Body of pancreas (tissue), 4 donors: ENCODE results near the gene ZXDC. TPM values are rescaled to one million over a fixed set of nuclear protein-coding genes. Genes with fewer than 3 reads are reported as not detected.
A peak's percentile ranks its signal among the peaks of the same experiment; 100 is the strongest.

Source experiments
- ATAC-seq: fragments of 150-250 bp; one replicate; pipeline ENCODE4 v1.9.1; 2016
- DNase-seq, 4 donors: peaks; one replicate each; pipeline ENCODE4 v3.0.0-alpha.2; 2019
- H3K27ac ChIP-seq, 4 donors: fragments of 200-600 bp; sonication (generic); 1 replicate in 3 of 4; 2 replicates in 1 of 4; pipeline versions ENCODE4 v1.5.1 to v1.6.1; 2016 to 2019; ENCODE audit warnings: mild to moderate bottlenecking in 1 of 4, mixed read lengths in 1 of 4, moderate library complexity in 1 of 4
- H3K27me3 ChIP-seq, 2 donors: fragments of 200-600 bp; sonication (generic); one replicate each; pipeline ENCODE4 v1.6.0; 2016; ENCODE audit warnings: mild to moderate bottlenecking in 1 of 2
- H3K36me3 ChIP-seq, 2 donors: fragments of 200-600 bp; sonication (generic); replicated peaks in 1 of 2; 2 replicates each; pipeline ENCODE4 v1.5.1; 2016; ENCODE audit warnings: low read depth in 2 of 2; ENCODE audit not compliant: insufficient read depth in 1 of 2
- H3K4me1 ChIP-seq: fragments of 200-600 bp; sonication (generic); one replicate; pipeline ENCODE4 v1.6.0; 2016
- H3K4me3 ChIP-seq, 2 donors: fragments of 200-600 bp; sonication (generic); 1 replicate in 1 of 2; 2 replicates in 1 of 2; pipeline ENCODE4 v1.5.1; 2016 to 2019
- H3K9me3 ChIP-seq, 3 donors: fragments of 200-600 bp; sonication (generic); 1 replicate in 2 of 3; 2 replicates in 1 of 3; pipeline ENCODE4 v1.5.1; 2016
- POLR2A ChIP-seq, 3 donors: fragments of 450-650 bp; IDR thresholded peaks; one replicate each; pipeline ENCODE4 v1.6.1; 2016; ENCODE audit warnings: antibody characterized with exemption in 3 of 3, mild to moderate bottlenecking in 2 of 3
- WGBS, 2 donors: methylation state at CpG; one replicate each; pipeline ENCODE4 v1.1.5; 2017; 5-methylcytosine and 5-hydroxymethylcytosine counted together
- intact Hi-C: fragments of 100-400 bp; cut with DNase I; formaldehyde crosslinking; loops from one replicate; pipeline ENCODE4 v1.15.1; 2023
- total RNA-seq, 2 donors: library from RNA; depleted of rRNA; stranded (reverse); fragments of >200 nt; gene quantifications; one replicate each; pipeline ENCODE4 v1.1.0, GENCODE V29; 2016
- TF ChIP-seq, protein P1 (sequence below), 7 experiments: fragments of 450-650 bp in 4 of 7; fragments of 200-600 bp in 3 of 7; sonication (generic) in 3 of 7; IDR thresholded peaks; one replicate each; pipeline ENCODE4 v1.5.1; 2016 to 2019; ENCODE audit warnings: antibody characterized with exemption in 7 of 7

The ZXDC gene
- total RNA-seq, 2 donors from 2014 or later, result 33.9 to 39.4 TPM

DNA sequence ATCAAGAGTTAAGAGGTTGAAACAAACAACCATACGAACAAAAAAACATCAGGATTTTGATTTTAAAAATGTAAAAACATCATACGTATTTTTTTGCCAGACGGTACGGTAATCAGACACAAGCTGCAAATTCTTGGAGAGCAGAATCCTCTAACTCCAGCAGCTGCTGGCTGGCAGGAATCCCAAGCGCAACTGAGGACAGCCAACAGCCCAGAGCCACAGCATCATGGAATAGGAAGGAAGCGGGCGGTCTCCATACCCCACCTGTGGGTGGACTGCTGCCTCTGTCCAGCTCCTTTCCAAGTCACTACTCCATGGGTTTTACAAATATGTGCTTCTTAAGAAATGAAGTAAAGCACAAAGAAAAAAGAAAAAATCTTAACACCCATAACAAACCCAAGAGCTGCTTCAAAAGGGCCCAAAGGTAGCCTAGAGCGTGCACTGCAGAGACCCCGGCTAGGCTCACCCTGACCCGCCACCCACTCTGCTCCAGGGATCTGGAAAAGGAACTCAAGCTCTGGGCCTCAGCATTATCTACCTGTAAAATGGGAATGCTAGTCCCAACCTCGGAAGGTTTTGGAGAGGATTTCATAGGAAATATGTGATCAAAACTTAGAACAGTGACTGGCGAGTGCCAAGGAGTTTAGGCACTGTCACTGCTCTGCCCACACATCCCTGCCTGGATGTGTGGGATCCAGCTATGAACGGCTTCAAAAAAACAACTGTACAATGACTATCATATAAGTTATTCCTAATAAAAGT is 33.4 kb downstream of the ZXDC start:
- no peak overlapping the region for H3K27ac ChIP-seq
- peak in 2 of 4 donors; percentile 17 to 19 for DNase-seq
- TF ChIP-seq POLR2A (IDR thresholded peaks at IDR 0.05), result no peak
- TF ChIP-seq, protein P1, sequence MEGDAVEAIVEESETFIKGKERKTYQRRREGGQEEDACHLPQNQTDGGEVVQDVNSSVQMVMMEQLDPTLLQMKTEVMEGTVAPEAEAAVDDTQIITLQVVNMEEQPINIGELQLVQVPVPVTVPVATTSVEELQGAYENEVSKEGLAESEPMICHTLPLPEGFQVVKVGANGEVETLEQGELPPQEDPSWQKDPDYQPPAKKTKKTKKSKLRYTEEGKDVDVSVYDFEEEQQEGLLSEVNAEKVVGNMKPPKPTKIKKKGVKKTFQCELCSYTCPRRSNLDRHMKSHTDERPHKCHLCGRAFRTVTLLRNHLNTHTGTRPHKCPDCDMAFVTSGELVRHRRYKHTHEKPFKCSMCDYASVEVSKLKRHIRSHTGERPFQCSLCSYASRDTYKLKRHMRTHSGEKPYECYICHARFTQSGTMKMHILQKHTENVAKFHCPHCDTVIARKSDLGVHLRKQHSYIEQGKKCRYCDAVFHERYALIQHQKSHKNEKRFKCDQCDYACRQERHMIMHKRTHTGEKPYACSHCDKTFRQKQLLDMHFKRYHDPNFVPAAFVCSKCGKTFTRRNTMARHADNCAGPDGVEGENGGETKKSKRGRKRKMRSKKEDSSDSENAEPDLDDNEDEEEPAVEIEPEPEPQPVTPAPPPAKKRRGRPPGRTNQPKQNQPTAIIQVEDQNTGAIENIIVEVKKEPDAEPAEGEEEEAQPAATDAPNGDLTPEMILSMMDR (IDR thresholded peaks at IDR 0.05), result no peak
- intact Hi-C loops, result no loop called here
- no peak for ATAC-seq
- H3K36me3 ChIP-seq, result peaks cover 0 to 7% of the 10 kb centered on the region in 2 donors
- WGBS, 2 donors, result 87% methylated on average over 13 of the region's 13 CpGs
- H3K4me1 ChIP-seq, result peaks cover 5% of the 10 kb centered on the region
- H3K4me3 ChIP-seq, result no peak overlapping the region
- H3K27me3 ChIP-seq, result no peaks in the 10 kb centered on the region
- H3K9me3 ChIP-seq, result no peaks in the 10 kb centered on the region

DNA sequence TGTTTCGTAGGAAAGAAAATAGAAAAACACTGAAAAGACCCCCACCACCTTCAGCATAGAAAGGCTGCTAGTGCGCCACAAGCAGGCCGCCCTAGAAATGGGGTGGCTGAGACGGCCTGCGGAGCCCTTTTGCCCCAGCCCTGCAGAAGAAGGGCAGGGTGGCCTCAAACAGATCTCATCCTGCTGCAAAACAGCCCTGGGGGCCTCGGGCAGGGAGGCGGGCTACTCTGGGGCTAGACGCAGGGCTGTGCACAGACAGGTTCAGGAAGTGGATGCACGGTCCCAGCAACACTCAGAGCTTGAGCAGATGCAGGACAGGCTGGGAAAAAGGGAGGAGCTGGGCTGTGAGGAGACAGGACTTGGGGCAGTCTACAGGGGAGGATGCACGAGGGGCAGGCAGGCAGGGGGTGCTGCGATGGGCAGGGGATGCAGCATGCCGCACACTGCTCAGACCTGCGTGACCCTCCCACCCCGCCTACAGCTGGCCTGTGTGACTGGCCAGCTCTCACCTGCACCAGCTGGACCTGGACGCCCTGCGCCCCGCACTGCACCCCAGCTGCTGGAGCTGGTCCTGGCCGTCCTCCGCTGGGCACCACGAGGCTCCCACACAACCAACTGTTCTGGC is 34.3 kb downstream of the ZXDC start:
- intact Hi-C loops, result no loop called here
- 88 to 90% methylated on average over 12 to 20 of the region's 20 CpGs for WGBS, 2 donors
- ATAC-seq, result no peak

GRCh38 chr3:126440709-126440995 is 35.0 kb downstream of the ZXDC start:
- Histone ChIP-seq H3K4me3 (no peak overlapping the region), H3K27ac (no peak overlapping the region), H3K4me1 (peaks cover 4% of the 10 kb centered on the region), H3K36me3 (peaks cover 0 to 12% of the 10 kb centered on the region in 2 donors), H3K9me3 (no peaks in the 10 kb centered on the region), H3K27me3 (no peaks in the 10 kb centered on the region)
- WGBS, 2 donors, result 93 to 97% methylated on average over 9 of the region's 9 CpGs
- ATAC-seq (no peak), DNase-seq (peak in 1 of 4 donors; percentile 3)
- TF ChIP-seq, protein P1 (IDR thresholded peaks at IDR 0.05), result no peak
- TF ChIP-seq POLR2A (IDR thresholded peaks at IDR 0.05), result no peak
- intact Hi-C loops, result no loop called here

More for the DNA sequence above, 34.3 kb downstream of the ZXDC start:
- no peak for TF ChIP-seq POLR2A (IDR thresholded peaks at IDR 0.05)
- TF ChIP-seq, protein P1 (IDR thresholded peaks at IDR 0.05), result no peak
- Histone ChIP-seq H3K4me1 (peaks cover 5% of the 10 kb centered on the region), H3K27ac (no peak overlapping the region), H3K4me3 (no peak overlapping the region), H3K36me3 (peaks cover 0 to 11% of the 10 kb centered on the region in 2 donors), H3K27me3 (no peaks in the 10 kb centered on the region), H3K9me3 (no peaks in the 10 kb centered on the region)
- DNase-seq, result peak in 1 of 4 donors; percentile 7

DNA sequence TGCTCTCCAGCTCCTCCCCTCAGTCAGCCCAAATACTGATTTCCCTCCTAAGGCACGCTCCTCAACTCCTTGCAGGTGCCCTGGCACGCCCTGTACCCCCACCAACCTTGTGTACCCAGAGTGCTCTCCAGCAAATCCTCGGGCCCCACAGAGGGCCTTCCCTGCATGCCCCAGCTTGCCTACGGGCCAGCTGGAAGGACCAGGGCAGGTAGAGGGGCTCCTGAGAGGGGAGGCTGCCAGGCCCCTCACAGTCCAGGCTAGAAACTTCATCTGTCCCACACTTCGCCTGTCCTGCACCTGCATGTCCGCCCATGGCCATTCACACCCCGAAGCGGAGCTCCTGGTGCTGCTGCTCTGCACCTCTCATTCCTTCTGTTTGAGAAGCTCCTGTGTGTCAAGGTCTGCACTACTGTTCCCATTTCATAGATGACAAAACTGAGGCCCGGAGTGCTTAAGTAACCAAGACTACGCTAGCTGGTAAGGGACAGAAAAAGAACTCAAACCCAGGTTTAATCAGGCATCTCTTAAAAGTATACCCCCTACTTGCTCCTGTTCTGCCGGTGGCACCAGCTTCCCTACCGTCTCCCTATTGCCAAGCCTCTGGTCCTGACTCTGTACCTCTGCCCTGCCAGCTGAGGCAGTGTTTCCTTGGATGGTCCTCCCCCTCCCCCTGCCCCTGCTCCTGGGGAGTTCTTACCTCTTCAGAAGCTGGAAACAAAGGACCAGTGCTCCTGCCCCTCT is 35.6 kb downstream of the ZXDC start:
- Histone ChIP-seq H3K27me3 (no peaks in the 10 kb centered on the region), H3K27ac (no peak overlapping the region), H3K36me3 (peaks cover 0 to 12% of the 10 kb centered on the region in 2 donors), H3K4me1 (no peaks in the 10 kb centered on the region), H3K4me3 (no peak overlapping the region), H3K9me3 (no peaks in the 10 kb centered on the region)
- TF ChIP-seq, protein P1 (IDR thresholded peaks at IDR 0.05), result no peak
- TF ChIP-seq POLR2A (IDR thresholded peaks at IDR 0.05), result no peak
- no peak for DNase-seq
- WGBS, 2 donors, result 90 to 96% methylated on average over 12 of the region's 12 CpGs
- no peak for ATAC-seq
- intact Hi-C loops, result no loop called here
